ENCODE results near the gene ERCC8. TPM values are rescaled to one million over a fixed set of nuclear protein-coding genes. Genes with fewer than 3 reads are reported as not detected.

ERCC8 gene
- 21.5 and 39.1 TPM in 2 replicates for total RNA-seq

GRCh38 chr5:60944904-60945812, at the start of gene ERCC8, which contains the start of gene NDUFAF2:
Gene ERCC8, minus strand, starts transcription at chr5:60945070. Its CDS starts 62 bp downstream, at chr5:60945008.
Gene NDUFAF2, plus strand, starts transcription at chr5:60945205. Its CDS starts 51 bp downstream, at chr5:60945256.

GRCh38 chr5:60843936-60844905, 100.6 kb downstream of the ERCC8 start, which contains the start of gene ELOVL7:
Gene ELOVL7, minus strand, starts transcription at chr5:60844269. Its CDS starts 56,872 bp downstream, at chr5:60787397.

Other genes with a start within 250 kb of the ERCC8 start
- gene DEPDC1B, start 244.9 kb downstream of the ERCC8 start, total RNA-seq = 22.3 and 32.4 TPM in 2 replicates
- gene ELOVL7, start 100.8 kb downstream of the ERCC8 start, total RNA-seq = 0.07 and 0.13 TPM in 2 replicates
- 30.7 and 42.9 TPM in 2 replicates for gene NDUFAF2, start 135 bp upstream of the ERCC8 start, total RNA-seq
- 48.7 and 72.1 TPM in 2 replicates for gene SMIM15, start 217.4 kb upstream of the ERCC8 start, total RNA-seq

Data from thoracic aorta endothelial cell (primary cell).